GM12878 (cell line): Measurements from ENCODE around the gene APBA3. TPM values are rescaled to one million over a fixed set of nuclear protein-coding genes. Genes with fewer than 3 reads are reported as not detected.

ENCODE experiments used
- ATAC-seq: fragments of 200-7000 bp; cut with Tn5 transposase; 3 replicates; pipeline ENCODE4 v1.9.1; 2020; ENCODE audit warnings: mild to moderate bottlenecking, moderate library complexity
- BruUV-seq: library from RNA; stranded (reverse); fragments of 400-500 nt; replicated peaks from 2 replicates; lab custom pipeline; 2021; lab: Mats Ljungman, UMichigan
- CTCF ChIA-PET: fragments of 300-600 bp; sonication (Branson Sonifier 250); formaldehyde crosslinking; extraction: SDS; loops from one replicate; lab custom pipeline; 2021; ENCODE audit warnings: inconsistent platforms; lab: Yijun Ruan, JAX
- POLR2A ChIA-PET: fragments of 350-600 bp; formaldehyde crosslinking; extraction: SDS; loops from one replicate; lab custom pipeline; 2021; ENCODE audit warnings: inconsistent platforms; lab: Charles Lee
- RAD21 ChIA-PET: fragments of 300-600 bp; sonication (Branson Sonifier 250); formaldehyde crosslinking; loops from one replicate; lab custom pipeline; 2023; ENCODE audit warnings: antibody characterized with exemption; ENCODE audit not compliant: unreplicated experiment; lab: Charles Lee
- SMC1A ChIA-PET: fragments of 300-600 bp; sonication (Branson Sonifier 250); formaldehyde crosslinking; loops from one replicate; lab custom pipeline; 2023; ENCODE audit not compliant: unreplicated experiment, uncharacterized antibody; lab: Charles Lee
- DNase-seq: peaks from one replicate; pipeline ENCODE4 v3.0.0-alpha.2; 2011; ENCODE audit warnings: low read depth, low spot score
- FAIRE-seq: peaks from 3 replicates; lab custom pipeline; 2011; peaks lifted over from hg19 to GRCh38; lab: Jason Lieb, UNC
- H2AFZ ChIP-seq: 2 replicates; pipeline ENCODE4 v1.6.0; 2011; ENCODE audit warnings: low read depth, low read length, control low read depth; ENCODE audit not compliant: control insufficient read depth
- H3K27ac ChIP-seq: 2 replicates; pipeline ENCODE4 v1.5.1; 2011; ENCODE audit warnings: control low read depth; ENCODE audit not compliant: control insufficient read depth, insufficient read depth
- H3K27me3 ChIP-seq, 2 experiments: replicated peaks in 1 of 2; 2 replicates each; pipeline versions ENCODE4 v1.6.0 to v1.6.1; 2011; ENCODE audit warnings: low read length in 1 of 2; ENCODE audit not compliant: control insufficient read depth in 2 of 2, insufficient read depth in 2 of 2
- H3K36me3 ChIP-seq, 2 experiments: 2 replicates each; pipeline ENCODE4 v1.5.1; 2011; ENCODE audit warnings: low read length in 1 of 2; ENCODE audit not compliant: control insufficient read depth in 2 of 2, insufficient read depth in 2 of 2
- H3K4me1 ChIP-seq: 2 replicates; pipeline ENCODE4 v1.6.1; 2011; ENCODE audit warnings: mild to moderate bottlenecking, low read length, moderate library complexity, mixed read lengths; ENCODE audit not compliant: control insufficient read depth, insufficient read depth
- H3K4me2 ChIP-seq: 2 replicates; pipeline ENCODE4 v1.6.0; 2011; ENCODE audit warnings: control low read depth; ENCODE audit not compliant: control insufficient read depth, insufficient read depth
- H3K4me3 ChIP-seq: fragments of 200-600 bp; sonication (generic); 2 replicates; pipeline ENCODE4 v1.5.1; 2016
- H3K79me2 ChIP-seq: 2 replicates; pipeline ENCODE4 v1.6.0; 2011; ENCODE audit warnings: low read length; ENCODE audit not compliant: control insufficient read depth, insufficient read depth
- H3K9ac ChIP-seq: 2 replicates; pipeline ENCODE4 v1.8.0; 2011; ENCODE audit warnings: low read length, control low read depth, mixed read lengths; ENCODE audit not compliant: control insufficient read depth, insufficient read depth
- H3K9me3 ChIP-seq: replicated peaks from 3 replicates; pipeline ENCODE4 v1.5.1; 2011; ENCODE audit warnings: mild to moderate bottlenecking, low read length; ENCODE audit not compliant: control insufficient read depth, insufficient read depth
- H4K20me1 ChIP-seq: 2 replicates; pipeline ENCODE4 v1.6.0; 2011; ENCODE audit not compliant: control insufficient read depth, insufficient read depth
- CBFB ChIP-seq: IDR thresholded peaks from 2 replicates; pipeline ENCODE4 v1.6.1; 2016; ENCODE audit warnings: antibody characterized with exemption, low read depth
- CUX1 ChIP-seq: IDR thresholded peaks from 2 replicates; pipeline ENCODE4 v1.6.1; 2012; ENCODE audit warnings: improper control_type of control experiment, low read depth, low read length; ENCODE audit not compliant: insufficient replicate concordance
- E2F8 ChIP-seq: fragments of 450-650 bp; IDR thresholded peaks from 2 replicates; pipeline ENCODE4 v1.6.1; 2018; ENCODE audit warnings: mild to moderate bottlenecking, low read depth, moderate library complexity; ENCODE audit not compliant: partially characterized antibody
- EP300 ChIP-seq, 2 experiments: fragments of 150-350 bp in 1 of 2; IDR thresholded peaks; 2 replicates each; pipeline ENCODE4 v1.6.1; 2011 to 2012; ENCODE audit warnings: low read depth in 2 of 2, low read length in 2 of 2, borderline replicate concordance in 1 of 2, improper control_type of control experiment in 1 of 2, inconsistent platforms in 1 of 2; ENCODE audit not compliant: control insufficient read depth in 1 of 2
- MTA3 ChIP-seq: IDR thresholded peaks from 2 replicates; pipeline ENCODE4 v1.6.1; 2012; ENCODE audit warnings: low read length, inconsistent platforms, borderline replicate concordance
- PKNOX1 ChIP-seq: fragments of 450-650 bp; IDR thresholded peaks from 2 replicates; pipeline ENCODE4 v1.6.1; 2016; ENCODE audit warnings: mild to moderate bottlenecking
- SKIL ChIP-seq: fragments of 450-650 bp; IDR thresholded peaks from 2 replicates; pipeline ENCODE4 v1.6.1; 2017; ENCODE audit warnings: mild to moderate bottlenecking, low read depth, inconsistent platforms; ENCODE audit not compliant: poor library complexity, severe bottlenecking
- SREBF2 ChIP-seq: IDR thresholded peaks from 2 replicates; pipeline ENCODE4 v1.6.1; 2012; ENCODE audit warnings: mild to moderate bottlenecking, low read length
- ZBED1 ChIP-seq: IDR thresholded peaks from 2 replicates; pipeline ENCODE4 v1.6.1; 2016; ENCODE audit warnings: borderline replicate concordance
- WGBS: methylation state at CpG from one replicate; pipeline ENCODE4 v1.1.6; 2016; ENCODE audit warnings: low lambda C conversion rate; ENCODE audit not compliant: insufficient replicate concordance, insufficient coverage; ENCODE audit errors: missing lambda C conversion rate; 5-methylcytosine and 5-hydroxymethylcytosine counted together
- in situ Hi-C: fragments of 300-500 bp; cut with MboI; formaldehyde crosslinking; loops from 9 replicates; pipeline ENCODE4 v1.14.3; 2018; ENCODE audit warnings: mixed read lengths
- intact Hi-C: fragments of 100-400 bp; cut with micrococcal nuclease; formaldehyde crosslinking; loops from one replicate; pipeline ENCODE4 v1.14.2; 2022; ENCODE audit not compliant: unreplicated experiment
- polyA plus RNA-seq, 11 experiments: library from polyadenylated mRNA; depleted of rRNA in 4 of 11; unstranded in 6 of 11; stranded (reverse) in 5 of 11; fragments of >200 nt; fragmentation: Nextera tagmentation in 4 of 11; fragmentation: Illumina TruSeq in 1 of 11; extraction: Ambion mirVana in 4 of 11; extraction: Trizol in 1 of 11; gene quantifications; 1 replicate in 1 of 11; 2 replicates in 10 of 11; pipeline versions ENCODE4 v1.2.1 to v1.2.3, GENCODE V29; 2011 to 2016; ENCODE audit warnings: inconsistent platforms in 2 of 11, missing spikeins in 2 of 11, low read depth in 1 of 11
- total RNA-seq, 4 experiments: library from RNA; depleted of rRNA in 3 of 4; stranded (reverse); fragments of >200 nt in 3 of 4; fragmentation: Illumina TruSeq in 1 of 4; extraction: Trizol in 1 of 4; gene quantifications; 2 replicates each; pipeline versions ENCODE4 v1.2.1 to v1.2.3, GENCODE V29; 2013 to 2021

The APBA3 gene
- total and polyA plus RNA-seq, 10 of the 15 experiments (the other 5 are each of a cell fraction or from before 2014, with no cell fraction given), result 0.31 to 36.4 (median 18.3) TPM

GRCh38 chr19:3769494-3769893 lies 8.0 kb upstream of the APBA3 start:
- Histone ChIP-seq H3K79me2 (no peaks in the 10 kb centered on the region), H3K27me3 (no peaks in the 10 kb centered on the region), H3K27ac (no peak overlapping the region), H3K4me3 (no peak overlapping the region), H3K9ac (no peak overlapping the region), H3K36me3 (peaks cover 0 to 18% of the 10 kb centered on the region in 2 experiments; a peak in 2 of 4 replicates), H3K4me1 (no peaks in the 10 kb centered on the region; the same call in 1 of the 2 replicates), H3K9me3 (no peaks in the 10 kb centered on the region), H3K4me2 (no peak overlapping the region), H2AFZ (no peak overlapping the region), H4K20me1 (no peaks in the 10 kb centered on the region)
- SMC1A ChIA-PET, result no interaction called here
- intact Hi-C loops, result no loop called here
- BruUV-seq, result no TSS peak
- ATAC-seq (no peak), DNase-seq (no peak), FAIRE-seq (no peak)
- POLR2A ChIA-PET, result interaction anchor here (0.6 kb wide), 1 partner anchor 9 kb away, joined by 7 read pairs; no protein-coding TSS in a partner anchor
- in situ Hi-C loops, result no loop called here
- 87% methylated on average over 15 of the region's 17 CpGs for WGBS
- CTCF ChIA-PET, result interaction anchor here (1.3 kb wide), 1 partner anchor 52 kb away, joined by 3 read pairs; no protein-coding TSS in a partner anchor
- RAD21 ChIA-PET, result no interaction called here
- TF ChIP-seq CUX1 (no peak), SREBF2 (no peak), E2F8 (no peak), CBFB (no peak), EP300 (IDR thresholded peaks at IDR 0.05; ENCODE audit: borderline replicate concordance in 1 of 2, control insufficient read depth in 1 of 2, low read depth in 2 of 2, low read length in 2 of 2) (no peak), MTA3 (no peak), PKNOX1 (no peak), ZBED1 (no peak), SKIL (no peak)
